Neural cell (in vitro differentiated cells): ENCODE results near the gene DENND1A. TPM values are rescaled to one million over a fixed set of nuclear protein-coding genes. Genes with fewer than 3 reads are reported as not detected.

Source experiments
- H2AFZ ChIP-seq: fragments of 200-600, 300-800 bp; sonication (generic), shearing (Covaris generic); 2 replicates; pipeline ENCODE4 v1.6.0; 2014; ENCODE audit warnings: low read depth, mild to moderate bottlenecking, antibody characterized with exemption, low read length, moderate library complexity
- H3F3A ChIP-seq: fragments of 200-600 bp; shearing (Covaris generic); 2 replicates; pipeline ENCODE4 v1.6.1; 2016; ENCODE audit warnings: mild to moderate bottlenecking, moderate library complexity, mixed read lengths, antibody characterized with exemption, low read length; ENCODE audit not compliant: insufficient read depth, poor library complexity, severe bottlenecking
- H3K27ac ChIP-seq: fragments of 200-600, 300-800 bp; sonication (generic), shearing (Covaris generic); 2 replicates; pipeline ENCODE4 v1.5.1; 2014; ENCODE audit warnings: mild to moderate bottlenecking, low read length, moderate library complexity
- H3K27me3 ChIP-seq: fragments of 300-800, 200-600 bp; sonication (generic), shearing (Covaris generic); 2 replicates; pipeline ENCODE4 v1.6.0; 2014; ENCODE audit warnings: mild to moderate bottlenecking, low read depth, low read length, moderate library complexity; ENCODE audit not compliant: insufficient read depth
- H3K36me3 ChIP-seq: fragments of 300-800, 200-600 bp; sonication (generic), shearing (Covaris generic); 2 replicates; pipeline ENCODE4 v1.5.1; 2014; ENCODE audit warnings: mild to moderate bottlenecking, antibody characterized with exemption, low read length, moderate library complexity; ENCODE audit not compliant: insufficient read depth
- H3K4me2 ChIP-seq: fragments of 300-800, 200-600 bp; sonication (generic), shearing (Covaris generic); 2 replicates; pipeline ENCODE4 v1.6.0; 2014; ENCODE audit warnings: mild to moderate bottlenecking, low read length
- H3K4me3 ChIP-seq: fragments of 300-800, 200-600 bp; sonication (generic), shearing (Covaris generic); 2 replicates; pipeline ENCODE4 v1.5.1; 2014; ENCODE audit warnings: mild to moderate bottlenecking, low read length, moderate library complexity
- H3K79me2 ChIP-seq: fragments of 200-600 bp; shearing (Covaris generic); replicated peaks from 2 replicates; pipeline ENCODE4 v1.6.0; 2014; ENCODE audit warnings: mild to moderate bottlenecking, low read length, moderate library complexity; ENCODE audit not compliant: insufficient read depth
- H3K9ac ChIP-seq: fragments of 300-800, 200-600 bp; sonication (generic), shearing (Covaris generic); 2 replicates; pipeline ENCODE4 v1.6.1; 2016; ENCODE audit warnings: mild to moderate bottlenecking, low read length, mixed read lengths
- H3K9me2 ChIP-seq: fragments of 200-600 bp; shearing (Covaris generic); 2 replicates; pipeline ENCODE4 v1.6.1; 2016; ENCODE audit warnings: mild to moderate bottlenecking, low read length, mixed read lengths; ENCODE audit not compliant: insufficient read depth
- H3K9me3 ChIP-seq: fragments of 200-600, 300-800 bp; sonication (generic), shearing (Covaris generic); 2 replicates; pipeline ENCODE4 v1.6.1; 2016; ENCODE audit warnings: mild to moderate bottlenecking, mixed run types, low read length, moderate library complexity, mixed read lengths
- H4K20me1 ChIP-seq: fragments of 200-600 bp; shearing (Covaris generic); 2 replicates; pipeline ENCODE4 v1.6.1; 2016; ENCODE audit warnings: mild to moderate bottlenecking, mixed run types; ENCODE audit not compliant: insufficient read depth
- EP300 ChIP-seq: fragments of 450-650 bp; conservative IDR thresholded peaks from 2 replicates; pipeline ENCODE4 v1.6.1; 2014; ENCODE audit warnings: antibody characterized with exemption, mild to moderate bottlenecking, moderate library complexity; ENCODE audit not compliant: poor library complexity, severe bottlenecking
- EZH2 ChIP-seq: fragments of 200-600, 300-800 bp; shearing (Covaris generic), sonication (generic); IDR thresholded peaks from 2 replicates; pipeline ENCODE4 v1.6.1; 2014; ENCODE audit warnings: antibody characterized with exemption, low read length, borderline replicate concordance, mild to moderate bottlenecking; ENCODE audit not compliant: insufficient read depth, poor library complexity, severe bottlenecking
- MXI1 ChIP-seq: fragments of 450-650 bp; conservative IDR thresholded peaks from 2 replicates; pipeline ENCODE4 v1.6.1; 2014; ENCODE audit warnings: antibody characterized with exemption, mild to moderate bottlenecking; ENCODE audit not compliant: poor library complexity, severe bottlenecking
- POLR2AphosphoS5 ChIP-seq: IDR thresholded peaks from 2 replicates; pipeline ENCODE4 v1.6.1; 2012
- RAD21 ChIP-seq: fragments of 450-650 bp; conservative IDR thresholded peaks from 2 replicates; pipeline ENCODE4 v1.6.1; 2014; ENCODE audit warnings: antibody characterized with exemption, mild to moderate bottlenecking, moderate library complexity
- REST ChIP-seq: IDR thresholded peaks from 2 replicates; pipeline ENCODE4 v1.6.1; 2012; ENCODE audit warnings: borderline replicate concordance
- SMC3 ChIP-seq: fragments of 450-650 bp; conservative IDR thresholded peaks from 2 replicates; pipeline ENCODE4 v1.6.1; 2014; ENCODE audit warnings: antibody characterized with exemption, mild to moderate bottlenecking, moderate library complexity; ENCODE audit not compliant: poor library complexity
- TAF1 ChIP-seq: IDR thresholded peaks from 2 replicates; pipeline ENCODE4 v1.6.1; 2012; ENCODE audit warnings: low read depth
- polyA plus RNA-seq: library from polyadenylated mRNA; depleted of rRNA; stranded (reverse); fragments of >200 nt; gene quantifications from 2 replicates; pipeline ENCODE4 v1.2.3, GENCODE V29; 2014
- TF ChIP-seq, protein P1 (sequence below): fragments of 450-650 bp; IDR thresholded peaks from 2 replicates; pipeline ENCODE4 v1.5.1; 2014; ENCODE audit warnings: antibody characterized with exemption, mild to moderate bottlenecking, moderate library complexity; ENCODE audit not compliant: poor library complexity, severe bottlenecking

DENND1A gene
- polyA plus RNA-seq, 1 donor from 2014 or later, result 2.3 TPM

- Histone ChIP-seq H3F3A (no peaks in the 10 kb centered on the region), H3K79me2 (no peaks in the 10 kb centered on the region), H3K27ac (no peak overlapping the region), H3K4me3 (no peak overlapping the region), H4K20me1 (no peaks in the 10 kb centered on the region), H3K9ac (no peak overlapping the region), H2AFZ (no peak overlapping the region), H3K9me3 (no peaks in the 10 kb centered on the region), H3K4me2 (no peak overlapping the region), H3K9me2 (no peaks in the 10 kb centered on the region), H3K27me3 (no peaks in the 10 kb centered on the region), H3K36me3 (no peaks in the 10 kb centered on the region)
- TF ChIP-seq MXI1 (no peak), EZH2 (no peak), TAF1 (no peak), EP300 (no peak), POLR2AphosphoS5 (no peak), REST (no peak), SMC3 (no peak), RAD21 (no peak)
- TF ChIP-seq, protein P1, sequence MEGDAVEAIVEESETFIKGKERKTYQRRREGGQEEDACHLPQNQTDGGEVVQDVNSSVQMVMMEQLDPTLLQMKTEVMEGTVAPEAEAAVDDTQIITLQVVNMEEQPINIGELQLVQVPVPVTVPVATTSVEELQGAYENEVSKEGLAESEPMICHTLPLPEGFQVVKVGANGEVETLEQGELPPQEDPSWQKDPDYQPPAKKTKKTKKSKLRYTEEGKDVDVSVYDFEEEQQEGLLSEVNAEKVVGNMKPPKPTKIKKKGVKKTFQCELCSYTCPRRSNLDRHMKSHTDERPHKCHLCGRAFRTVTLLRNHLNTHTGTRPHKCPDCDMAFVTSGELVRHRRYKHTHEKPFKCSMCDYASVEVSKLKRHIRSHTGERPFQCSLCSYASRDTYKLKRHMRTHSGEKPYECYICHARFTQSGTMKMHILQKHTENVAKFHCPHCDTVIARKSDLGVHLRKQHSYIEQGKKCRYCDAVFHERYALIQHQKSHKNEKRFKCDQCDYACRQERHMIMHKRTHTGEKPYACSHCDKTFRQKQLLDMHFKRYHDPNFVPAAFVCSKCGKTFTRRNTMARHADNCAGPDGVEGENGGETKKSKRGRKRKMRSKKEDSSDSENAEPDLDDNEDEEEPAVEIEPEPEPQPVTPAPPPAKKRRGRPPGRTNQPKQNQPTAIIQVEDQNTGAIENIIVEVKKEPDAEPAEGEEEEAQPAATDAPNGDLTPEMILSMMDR, result no peak
Observed at GRCh38 chr9:123408313-123409262, 521.3 kb downstream of the DENND1A start.

DNA sequence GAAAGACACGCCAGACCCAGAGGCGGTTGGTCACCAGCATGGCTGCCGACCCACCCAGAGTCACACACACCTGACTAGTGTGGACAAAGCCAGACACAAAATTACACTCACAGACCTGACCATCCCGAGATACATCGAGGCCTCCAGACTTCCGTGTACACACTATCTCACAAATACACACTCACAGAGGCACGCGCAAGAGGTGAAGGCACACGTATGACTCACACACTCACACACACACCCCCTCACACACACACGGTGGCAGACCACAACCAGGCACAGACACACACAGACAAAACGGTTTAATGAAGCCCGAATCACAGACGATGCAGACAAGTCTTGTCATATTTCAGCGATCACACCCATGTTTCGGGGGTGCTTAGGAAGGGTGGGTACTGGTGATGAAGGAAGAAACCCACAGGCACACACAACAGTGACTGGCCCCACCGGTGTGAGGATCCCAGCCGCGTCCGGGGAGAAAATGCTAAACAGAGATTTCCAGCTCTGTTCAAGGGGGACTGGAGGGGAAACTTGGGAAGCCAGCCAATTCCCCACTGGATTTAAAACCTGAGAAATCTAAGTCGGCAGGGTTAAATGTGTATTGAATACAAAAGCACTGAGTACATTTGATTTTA, 522.6 kb downstream of the DENND1A start:
- Histone ChIP-seq H3K27ac (no peak overlapping the region), H3F3A (no peaks in the 10 kb centered on the region), H3K9me3 (no peaks in the 10 kb centered on the region), H3K9ac (no peak overlapping the region), H3K4me2 (no peak overlapping the region), H4K20me1 (no peaks in the 10 kb centered on the region), H2AFZ (no peak overlapping the region), H3K27me3 (no peaks in the 10 kb centered on the region), H3K9me2 (no peaks in the 10 kb centered on the region), H3K36me3 (no peaks in the 10 kb centered on the region), H3K4me3 (no peak overlapping the region), H3K79me2 (no peaks in the 10 kb centered on the region)
- TF ChIP-seq, protein P1, result no peak
- TF ChIP-seq MXI1 (no peak), EZH2 (no peak), REST (no peak), TAF1 (no peak), RAD21 (no peak), EP300 (no peak), SMC3 (no peak), POLR2AphosphoS5 (no peak)
